Measurements from ENCODE around the gene UBE2F.

Gene UBE2F

GRCh38 chr2:237942513-237942899, 24.3 kb upstream of the UBE2F start:
- TF ChIP-seq TEAD4 (IDR thresholded peaks at IDR 0.05), result no peak

DNA sequence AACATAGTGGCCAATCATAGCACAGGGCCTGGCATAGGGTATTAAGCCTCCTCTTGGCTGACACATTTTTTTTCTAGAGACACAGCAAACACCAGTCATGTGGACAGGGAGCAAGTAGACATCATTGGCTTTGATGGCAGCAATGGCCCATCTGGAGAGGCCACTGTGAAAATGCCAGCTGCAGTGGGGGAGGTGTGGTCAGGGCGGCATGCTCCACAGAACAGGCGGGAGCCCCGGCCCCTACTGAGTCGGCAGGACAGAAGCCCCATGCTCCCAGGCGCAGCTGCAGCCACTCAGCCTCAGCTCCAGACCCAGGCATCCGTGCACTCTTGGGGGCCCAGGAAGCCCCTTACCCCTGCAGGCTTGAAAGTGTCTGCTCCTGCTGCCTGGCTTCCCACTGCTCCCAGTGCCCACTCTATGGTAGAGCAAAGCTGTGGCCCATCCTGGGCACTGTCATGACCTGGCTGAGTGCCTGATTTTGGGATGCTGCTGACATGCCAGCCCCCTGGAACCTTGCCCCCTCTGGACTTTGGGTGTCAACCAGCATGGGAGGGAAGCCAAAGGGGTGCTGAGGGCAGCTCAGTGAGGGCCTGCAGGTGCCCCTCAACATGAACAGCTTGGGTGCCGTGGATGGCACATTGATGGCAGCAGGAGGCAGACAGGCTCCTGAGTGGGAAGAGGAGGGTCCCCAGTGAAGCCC, 23.3 kb upstream of the UBE2F start:
- TF ChIP-seq RAD21 (IDR thresholded peaks at IDR 0.05; ENCODE audit: low read depth), result no peak
- no peak for TF ChIP-seq NFIC (IDR thresholded peaks at IDR 0.05)
- TF ChIP-seq EP300 (IDR thresholded peaks at IDR 0.05; ENCODE audit: borderline replicate concordance), result no peak
- no peak for TF ChIP-seq CEBPB (IDR thresholded peaks at IDR 0.05)
- no peak for TF ChIP-seq TAF1 (IDR thresholded peaks at IDR 0.05; ENCODE audit: low read depth)
- TF ChIP-seq, protein P1, sequence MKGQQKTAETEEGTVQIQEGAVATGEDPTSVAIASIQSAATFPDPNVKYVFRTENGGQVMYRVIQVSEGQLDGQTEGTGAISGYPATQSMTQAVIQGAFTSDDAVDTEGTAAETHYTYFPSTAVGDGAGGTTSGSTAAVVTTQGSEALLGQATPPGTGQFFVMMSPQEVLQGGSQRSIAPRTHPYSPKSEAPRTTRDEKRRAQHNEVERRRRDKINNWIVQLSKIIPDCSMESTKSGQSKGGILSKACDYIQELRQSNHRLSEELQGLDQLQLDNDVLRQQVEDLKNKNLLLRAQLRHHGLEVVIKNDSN (IDR thresholded peaks at IDR 0.05), result no peak
- no peak for TF ChIP-seq TEAD4 (IDR thresholded peaks at IDR 0.05)
- TF ChIP-seq YY1 (IDR thresholded peaks at IDR 0.05; ENCODE audit: low read depth), result no peak
- TF ChIP-seq ZBTB7A (IDR thresholded peaks at IDR 0.05; ENCODE audit: low read depth), result no peak
- no peak for TF ChIP-seq CREB1 (IDR thresholded peaks at IDR 0.05; ENCODE audit: low read depth)
- TF ChIP-seq, protein P2, sequence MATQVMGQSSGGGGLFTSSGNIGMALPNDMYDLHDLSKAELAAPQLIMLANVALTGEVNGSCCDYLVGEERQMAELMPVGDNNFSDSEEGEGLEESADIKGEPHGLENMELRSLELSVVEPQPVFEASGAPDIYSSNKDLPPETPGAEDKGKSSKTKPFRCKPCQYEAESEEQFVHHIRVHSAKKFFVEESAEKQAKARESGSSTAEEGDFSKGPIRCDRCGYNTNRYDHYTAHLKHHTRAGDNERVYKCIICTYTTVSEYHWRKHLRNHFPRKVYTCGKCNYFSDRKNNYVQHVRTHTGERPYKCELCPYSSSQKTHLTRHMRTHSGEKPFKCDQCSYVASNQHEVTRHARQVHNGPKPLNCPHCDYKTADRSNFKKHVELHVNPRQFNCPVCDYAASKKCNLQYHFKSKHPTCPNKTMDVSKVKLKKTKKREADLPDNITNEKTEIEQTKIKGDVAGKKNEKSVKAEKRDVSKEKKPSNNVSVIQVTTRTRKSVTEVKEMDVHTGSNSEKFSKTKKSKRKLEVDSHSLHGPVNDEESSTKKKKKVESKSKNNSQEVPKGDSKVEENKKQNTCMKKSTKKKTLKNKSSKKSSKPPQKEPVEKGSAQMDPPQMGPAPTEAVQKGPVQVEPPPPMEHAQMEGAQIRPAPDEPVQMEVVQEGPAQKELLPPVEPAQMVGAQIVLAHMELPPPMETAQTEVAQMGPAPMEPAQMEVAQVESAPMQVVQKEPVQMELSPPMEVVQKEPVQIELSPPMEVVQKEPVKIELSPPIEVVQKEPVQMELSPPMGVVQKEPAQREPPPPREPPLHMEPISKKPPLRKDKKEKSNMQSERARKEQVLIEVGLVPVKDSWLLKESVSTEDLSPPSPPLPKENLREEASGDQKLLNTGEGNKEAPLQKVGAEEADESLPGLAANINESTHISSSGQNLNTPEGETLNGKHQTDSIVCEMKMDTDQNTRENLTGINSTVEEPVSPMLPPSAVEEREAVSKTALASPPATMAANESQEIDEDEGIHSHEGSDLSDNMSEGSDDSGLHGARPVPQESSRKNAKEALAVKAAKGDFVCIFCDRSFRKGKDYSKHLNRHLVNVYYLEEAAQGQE (IDR thresholded peaks at IDR 0.05; ENCODE audit: low read depth), result no peak
- TF ChIP-seq EGR1 (IDR thresholded peaks at IDR 0.05), result no peak
- TF ChIP-seq, protein P3, sequence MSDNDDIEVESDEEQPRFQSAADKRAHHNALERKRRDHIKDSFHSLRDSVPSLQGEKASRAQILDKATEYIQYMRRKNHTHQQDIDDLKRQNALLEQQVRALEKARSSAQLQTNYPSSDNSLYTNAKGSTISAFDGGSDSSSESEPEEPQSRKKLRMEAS (IDR thresholded peaks at IDR 0.05), result no peak
- no peak for TF ChIP-seq FOXM1 (IDR thresholded peaks at IDR 0.05; ENCODE audit: borderline replicate concordance, low read depth)
- TF ChIP-seq TCF12 (IDR thresholded peaks at IDR 0.05; ENCODE audit: low read depth), result no peak

DNA sequence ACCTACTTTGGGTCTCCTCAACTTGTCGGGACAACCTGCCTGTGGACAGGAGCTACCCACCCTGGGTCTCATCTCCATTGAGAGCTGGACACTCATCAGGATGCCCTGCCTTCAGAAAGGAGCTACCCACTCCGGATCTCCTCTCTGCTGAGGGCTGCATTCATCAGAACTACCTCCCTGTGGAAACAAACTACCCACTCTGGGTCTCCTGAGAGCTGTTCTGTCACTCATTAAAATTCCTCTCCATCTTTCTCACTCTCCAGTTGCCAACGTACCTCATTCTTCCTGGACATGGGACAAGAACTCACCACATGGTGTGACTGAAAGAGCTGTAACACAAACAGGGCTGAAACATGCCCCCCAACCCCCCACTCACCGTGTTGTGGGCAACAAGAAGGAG, 22.5 kb upstream of the UBE2F start:
- no peak for TF ChIP-seq TCF12 (IDR thresholded peaks at IDR 0.05; ENCODE audit: low read depth)
- TF ChIP-seq, protein P1 (IDR thresholded peaks at IDR 0.05), result no peak
- no peak for TF ChIP-seq ZBTB7A (IDR thresholded peaks at IDR 0.05; ENCODE audit: low read depth)
- no peak for TF ChIP-seq TEAD4 (IDR thresholded peaks at IDR 0.05)
- no peak for TF ChIP-seq CREB1 (IDR thresholded peaks at IDR 0.05; ENCODE audit: low read depth)
- no peak for TF ChIP-seq TAF1 (IDR thresholded peaks at IDR 0.05; ENCODE audit: low read depth)
- no peak for TF ChIP-seq NFIC (IDR thresholded peaks at IDR 0.05)
- TF ChIP-seq, protein P3 (IDR thresholded peaks at IDR 0.05), result no peak
- no peak for TF ChIP-seq FOXM1 (IDR thresholded peaks at IDR 0.05; ENCODE audit: borderline replicate concordance, low read depth)
- no peak for TF ChIP-seq CEBPB (IDR thresholded peaks at IDR 0.05)
- TF ChIP-seq EGR1 (IDR thresholded peaks at IDR 0.05), result no peak
- TF ChIP-seq, protein P2 (IDR thresholded peaks at IDR 0.05; ENCODE audit: low read depth), result no peak
- TF ChIP-seq RAD21 (IDR thresholded peaks at IDR 0.05; ENCODE audit: low read depth), result no peak
- no peak for TF ChIP-seq YY1 (IDR thresholded peaks at IDR 0.05; ENCODE audit: low read depth)
- TF ChIP-seq EP300 (IDR thresholded peaks at IDR 0.05; ENCODE audit: borderline replicate concordance), result no peak

GRCh38 chr2:237946423-237946822, 20.4 kb upstream of the UBE2F start:
- TF ChIP-seq, protein P1 (IDR thresholded peaks at IDR 0.05), result no peak
- TF ChIP-seq YY1 (IDR thresholded peaks at IDR 0.05; ENCODE audit: low read depth) (no peak), ZBTB7A (IDR thresholded peaks at IDR 0.05; ENCODE audit: low read depth) (no peak), NFIC (IDR thresholded peaks at IDR 0.05) (no peak), CEBPB (IDR thresholded peaks at IDR 0.05) (no peak), RAD21 (IDR thresholded peaks at IDR 0.05; ENCODE audit: low read depth) (no peak)

DNA sequence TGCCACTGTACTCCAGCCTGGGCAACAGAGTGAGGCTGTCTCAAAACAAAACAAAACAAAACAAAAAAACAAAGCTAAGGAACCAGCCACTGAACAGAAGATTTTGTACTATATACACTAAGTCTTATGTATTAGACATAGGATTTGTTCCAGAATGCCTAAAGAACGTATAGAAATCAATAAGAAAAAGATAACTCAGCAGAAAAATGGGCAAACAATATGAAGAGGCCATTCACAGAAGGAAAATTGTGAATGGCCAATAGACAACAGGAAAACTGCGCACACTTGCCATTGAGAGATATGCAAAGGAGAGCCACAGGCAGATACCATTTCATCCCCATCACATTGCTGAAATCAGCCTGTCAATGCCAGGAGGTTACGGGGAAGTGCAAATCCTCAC, 14.9 kb upstream of the UBE2F start:
- TF ChIP-seq TCF12 (IDR thresholded peaks at IDR 0.05; ENCODE audit: low read depth), result no peak
- TF ChIP-seq NFIC (IDR thresholded peaks at IDR 0.05), result no peak
- no peak for TF ChIP-seq EP300 (IDR thresholded peaks at IDR 0.05; ENCODE audit: borderline replicate concordance)
- TF ChIP-seq, protein P1 (IDR thresholded peaks at IDR 0.05), result no peak
- no peak for TF ChIP-seq FOXM1 (IDR thresholded peaks at IDR 0.05; ENCODE audit: borderline replicate concordance, low read depth)
- no peak for TF ChIP-seq TAF1 (IDR thresholded peaks at IDR 0.05; ENCODE audit: low read depth)
- no peak for TF ChIP-seq YY1 (IDR thresholded peaks at IDR 0.05; ENCODE audit: low read depth)
- no peak for TF ChIP-seq RAD21 (IDR thresholded peaks at IDR 0.05; ENCODE audit: low read depth)
- TF ChIP-seq CEBPB (IDR thresholded peaks at IDR 0.05), result no peak
- TF ChIP-seq, protein P3 (IDR thresholded peaks at IDR 0.05), result no peak
- no peak for TF ChIP-seq CREB1 (IDR thresholded peaks at IDR 0.05; ENCODE audit: low read depth)
- TF ChIP-seq EGR1 (IDR thresholded peaks at IDR 0.05), result no peak
- no peak for TF ChIP-seq ZBTB7A (IDR thresholded peaks at IDR 0.05; ENCODE audit: low read depth)

Data from Ishikawa (cell line).